Tibial nerve (tissue), 4 donors: Measurements from ENCODE around the gene DGCR8. TPM values are rescaled to one million over a fixed set of nuclear protein-coding genes. Genes with fewer than 3 reads are reported as not detected.

Experiments
- DNase-seq, 2 donors: peaks; one replicate each; pipeline ENCODE4 v3.0.0-alpha.2; 2019; ENCODE audit warnings: low spot score in 2 of 2
- H3K27ac ChIP-seq, 4 donors: fragments of 200-600 bp; sonication (generic) in 3 of 4; one replicate each; pipeline ENCODE4 v1.5.1; 2017 to 2019; ENCODE audit warnings: mild to moderate bottlenecking in 1 of 4
- H3K27me3 ChIP-seq, 2 donors: fragments of 200-600 bp; sonication (generic) in 1 of 2; one replicate each; pipeline versions ENCODE4 v1.5.1 to v1.6.0; 2017 to 2019
- H3K36me3 ChIP-seq, 3 donors: fragments of 200-600 bp; sonication (generic); one replicate each; pipeline ENCODE4 v1.5.1; 2018 to 2019
- H3K4me1 ChIP-seq, 4 donors: fragments of 200-600 bp; sonication (generic) in 3 of 4; one replicate each; pipeline ENCODE4 v1.5.1; 2017 to 2019
- H3K4me3 ChIP-seq, 4 donors: fragments of 200-600 bp; sonication (generic) in 3 of 4; one replicate each; pipeline ENCODE4 v1.5.1; 2017 to 2019; ENCODE audit warnings: mild to moderate bottlenecking in 1 of 4, moderate library complexity in 1 of 4
- H3K9me3 ChIP-seq, 4 donors: fragments of 200-600 bp; sonication (generic) in 3 of 4; one replicate each; pipeline ENCODE4 v1.5.1; 2017 to 2019
- CTCF ChIP-seq, 5 experiments: fragments of 200-600 bp in 3 of 5; fragments of 450-650 bp in 2 of 5; sonication (generic) in 3 of 5; IDR thresholded peaks; one replicate each; pipeline ENCODE4 v1.5.1; 2016 to 2019; ENCODE audit warnings: antibody characterized with exemption in 5 of 5, mild to moderate bottlenecking in 3 of 5, moderate library complexity in 2 of 5
- EP300 ChIP-seq, 2 donors: sonication (generic); formaldehyde crosslinking; IDR thresholded peaks; one replicate each; pipeline ENCODE4 v1.6.1; 2017; ENCODE audit warnings: antibody characterized with exemption in 2 of 2, mild to moderate bottlenecking in 1 of 2
- POLR2A ChIP-seq, 2 donors: fragments of 450-650 bp; IDR thresholded peaks; one replicate each; pipeline ENCODE4 v1.6.1; 2017; ENCODE audit warnings: antibody characterized with exemption in 2 of 2, mild to moderate bottlenecking in 2 of 2, moderate library complexity in 2 of 2
- WGBS, 2 donors: methylation state at CpG; one replicate each; pipeline ENCODE4 v1.1.5; 2018; 5-methylcytosine and 5-hydroxymethylcytosine counted together
- total RNA-seq, 4 donors: library from RNA; depleted of rRNA; stranded (reverse); fragments of >200 nt; gene quantifications; one replicate each; pipeline ENCODE4 v1.1.0, GENCODE V29; 2016

The DGCR8 gene
- total RNA-seq, 4 donors from 2014 or later = 23.0 to 35.1 (median 26.0) TPM

- H3K4me3 ChIP-seq = peak overlapping the region in 2 of 4 donors; percentile 13 to 80
- peaks cover 0 to 3% (median 0%) of the 10 kb centered on the region in 3 donors for H3K36me3 ChIP-seq
- H3K4me1 ChIP-seq = peaks cover 0 to 84% (median 56%) of the 10 kb centered on the region in 4 donors
- H3K9me3 ChIP-seq = no peaks in the 10 kb centered on the region
- H3K27me3 ChIP-seq = no peaks in the 10 kb centered on the region
- DNase-seq = no peak
- WGBS, 2 donors = 72 to 77% methylated on average over 11 to 12 of the region's 12 CpGs
- H3K27ac ChIP-seq = peak overlapping the region in 3 of 4 donors; percentile 23 to 94 (median 85)
- no peak for TF ChIP-seq EP300 (IDR thresholded peaks at IDR 0.05)
- no peak for TF ChIP-seq CTCF (IDR thresholded peaks at IDR 0.05)
- no peak for TF ChIP-seq POLR2A (IDR thresholded peaks at IDR 0.05)
These were observed 54.0 kb downstream of the DGCR8 start for GRCh38 chr22:20133930-20134549.

GRCh38 chr22:20135265-20135664 lies 55.2 kb downstream of the DGCR8 start:
- Histone ChIP-seq H3K4me3 (no peak overlapping the region), H3K4me1 (peaks cover 0 to 84% (median 56%) of the 10 kb centered on the region in 4 donors), H3K9me3 (no peaks in the 10 kb centered on the region), H3K27me3 (no peaks in the 10 kb centered on the region), H3K27ac (peak overlapping the region; percentile 31 to 94 (median 67)), H3K36me3 (peaks cover 0 to 15% (median 0%) of the 10 kb centered on the region in 3 donors)
- 42 to 51% methylated on average over 4 of the region's 4 CpGs for WGBS, 2 donors
- no peak for DNase-seq
- TF ChIP-seq CTCF (IDR thresholded peaks at IDR 0.05) (no peak), EP300 (IDR thresholded peaks at IDR 0.05) (no peak), POLR2A (IDR thresholded peaks at IDR 0.05) (no peak)

GRCh38 chr22:20135806-20136602 lies 56.0 kb downstream of the DGCR8 start:
- Histone ChIP-seq H3K27me3 (no peaks in the 10 kb centered on the region), H3K9me3 (no peaks in the 10 kb centered on the region), H3K36me3 (peaks cover 0 to 22% (median 0%) of the 10 kb centered on the region in 3 donors), H3K4me1 (peaks cover 0 to 82% (median 56%) of the 10 kb centered on the region in 4 donors), H3K4me3 (no peak overlapping the region), H3K27ac (peak overlapping the region in 3 of 4 donors; percentile 31 to 94 (median 85))
- TF ChIP-seq CTCF (IDR thresholded peaks at IDR 0.05) = no peak
- no peak for TF ChIP-seq EP300 (IDR thresholded peaks at IDR 0.05)
- TF ChIP-seq POLR2A (IDR thresholded peaks at IDR 0.05) = no peak
- DNase-seq = no peak
- 76 to 78% methylated on average over 22 of the region's 25 CpGs for WGBS, 2 donors

- no peaks in the 10 kb centered on the region for H3K27me3 ChIP-seq
- WGBS, 2 donors = 88 to 98% methylated on average over 5 of the region's 5 CpGs
- no peak for TF ChIP-seq CTCF (IDR thresholded peaks at IDR 0.05)
- TF ChIP-seq EP300 (IDR thresholded peaks at IDR 0.05) = no peak
- TF ChIP-seq POLR2A (IDR thresholded peaks at IDR 0.05) = no peak
- H3K9me3 ChIP-seq = no peaks in the 10 kb centered on the region
- peak overlapping the region in 3 of 4 donors; percentile 46 to 94 (median 85) for H3K27ac ChIP-seq
- peaks cover 0 to 28% (median 0%) of the 10 kb centered on the region in 3 donors for H3K36me3 ChIP-seq
- no peak for DNase-seq
- H3K4me3 ChIP-seq = no peak overlapping the region
- H3K4me1 ChIP-seq = peaks cover 0 to 82% (median 56%) of the 10 kb centered on the region in 4 donors
These were observed 56.5 kb downstream of the DGCR8 start for GRCh38 chr22:20136603-20136873.

- DNase-seq = no peak
- whole genome bisulfite sequencing, 2 donors = 78 to 82% methylated on average over 7 to 10 of the region's 13 CpGs
- H3K36me3 ChIP-seq = peaks cover 0 to 33% (median 0%) of the 10 kb centered on the region in 3 donors
- H3K4me3 ChIP-seq = no peak overlapping the region
- H3K4me1 ChIP-seq = peaks cover 0 to 82% (median 56%) of the 10 kb centered on the region in 4 donors
- H3K27ac ChIP-seq = peak overlapping the region; percentile 46 to 94 (median 69)
- no peaks in the 10 kb centered on the region for H3K27me3 ChIP-seq
- TF ChIP-seq POLR2A (IDR thresholded peaks at IDR 0.05) (no peak), EP300 (IDR thresholded peaks at IDR 0.05) (no peak), CTCF (IDR thresholded peaks at IDR 0.05) (no peak)
- no peaks in the 10 kb centered on the region for H3K9me3 ChIP-seq
These were observed 57.1 kb downstream of the DGCR8 start for GRCh38 chr22:20137113-20137512.
